ENCODE results near the gene CMTM2.

The CMTM2 gene

GRCh38 chr16:66637806-66638205, 58.5 kb downstream of the CMTM2 start:
- no peak for DNase-seq
